Measurements from ENCODE around the gene DDX39A.

The DDX39A gene

DNA sequence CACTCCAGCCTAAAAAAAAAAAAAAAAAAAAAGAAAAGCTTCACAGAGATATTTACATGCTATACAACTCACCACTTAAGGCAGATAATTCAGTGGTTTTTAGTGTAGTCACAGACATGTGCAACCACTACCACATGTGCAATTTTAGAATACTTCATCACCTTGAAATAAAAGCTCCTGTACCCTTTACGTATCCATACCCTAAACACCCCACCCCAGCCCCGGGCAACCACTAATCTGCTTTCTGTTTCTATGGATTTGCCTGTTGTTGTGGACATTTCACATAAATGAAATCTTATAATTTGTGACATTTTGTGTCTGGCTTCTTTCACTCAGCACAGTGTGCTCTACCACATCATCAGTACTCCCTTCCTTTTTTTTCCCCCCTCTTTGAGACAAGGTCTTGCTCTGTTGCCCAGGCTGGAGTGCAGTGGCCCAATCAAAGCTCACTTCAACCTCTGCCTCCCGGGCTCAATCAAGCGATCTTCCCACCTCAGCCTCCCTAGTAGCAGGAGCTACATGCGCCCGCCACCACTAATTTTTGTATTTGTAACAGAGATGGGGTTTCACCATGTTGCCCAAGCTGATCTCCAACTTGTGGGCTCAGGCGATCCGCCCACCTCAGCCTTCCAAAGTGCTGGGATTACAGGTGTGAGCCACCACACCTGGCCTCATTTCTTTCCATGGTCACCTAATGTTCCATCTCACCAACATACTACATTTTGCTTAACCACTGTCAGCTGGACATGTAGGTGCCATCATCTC lies 4.0 kb downstream of the DDX39A start:
- Histone ChIP-seq H3K36me3 (ENCODE audit: control insufficient read depth, insufficient read depth, low read length) (peaks cover 28% of the 10 kb centered on the region), H3K27ac (ENCODE audit: insufficient read depth, low read depth, low read length, poor library complexity, severe bottlenecking) (no peak overlapping the region), H3K27me3 (ENCODE audit: control insufficient read depth, insufficient read depth, low read length, poor library complexity, severe bottlenecking) (no peaks in the 10 kb centered on the region), H3K4me3 (ENCODE audit: insufficient read depth, low read depth, low read length) (no peak overlapping the region), H3K4me1 (ENCODE audit: control insufficient read depth, insufficient read depth, low read length) (peaks cover 22% of the 10 kb centered on the region), H3K9me3 (ENCODE audit: control insufficient read depth, low read length) (no peaks in the 10 kb centered on the region)
- 95 to 96% methylated on average over 8 of the region's 8 CpGs for WGBS, 2 experiments

- no peaks in the 10 kb centered on the region for H3K27me3 ChIP-seq (ENCODE audit: control insufficient read depth, insufficient read depth, low read length, poor library complexity, severe bottlenecking)
- no peaks in the 10 kb centered on the region for H3K9me3 ChIP-seq (ENCODE audit: control insufficient read depth, low read length)
- H3K4me1 ChIP-seq (ENCODE audit: control insufficient read depth, insufficient read depth, low read length) = peaks cover 22% of the 10 kb centered on the region
- H3K36me3 ChIP-seq (ENCODE audit: control insufficient read depth, insufficient read depth, low read length) = peaks cover 41% of the 10 kb centered on the region
- no peak overlapping the region for H3K4me3 ChIP-seq (ENCODE audit: insufficient read depth, low read depth, low read length)
- WGBS, 2 experiments = 64 to 81% methylated on average over 3 of the region's 3 CpGs
- no peak overlapping the region for H3K27ac ChIP-seq (ENCODE audit: insufficient read depth, low read depth, low read length, poor library complexity, severe bottlenecking)
These were observed 5.4 kb downstream of the DDX39A start for GRCh38 chr19:14413693-14414181.

DNA sequence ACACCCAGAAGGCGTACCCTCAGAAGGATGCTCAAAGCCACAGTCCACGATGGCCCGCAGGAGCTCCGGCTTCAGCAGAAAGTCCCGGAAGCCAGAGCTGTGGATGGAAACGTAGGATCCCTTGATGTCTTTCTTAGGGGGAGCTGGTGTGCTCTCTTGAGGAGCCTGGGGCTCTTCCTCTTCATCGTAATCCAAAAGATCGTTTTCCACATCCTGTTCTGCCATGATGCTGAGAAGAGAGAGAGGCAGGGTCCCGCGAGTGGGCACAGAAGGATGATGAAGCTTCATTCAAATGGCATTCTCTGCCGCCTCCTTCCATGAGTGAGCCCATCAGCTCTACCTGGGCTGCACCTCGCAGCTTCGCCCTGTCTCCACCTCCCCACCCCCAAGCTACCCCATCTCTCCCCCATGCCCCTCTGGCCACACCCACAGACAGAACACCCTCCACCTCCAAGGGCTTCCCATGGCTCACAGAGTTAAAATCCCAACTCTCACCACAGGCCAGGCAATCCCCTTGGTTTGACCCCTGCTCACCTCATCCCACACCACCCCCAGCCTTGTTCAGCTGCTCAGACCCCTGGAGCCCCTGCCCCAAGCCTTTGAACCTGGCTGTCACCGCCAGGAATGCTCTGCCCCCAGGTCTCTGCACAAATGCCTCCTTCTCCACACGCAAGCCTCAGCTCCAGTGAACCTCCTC lies 6.0 kb downstream of the DDX39A start:
- H3K4me1 ChIP-seq (ENCODE audit: control insufficient read depth, insufficient read depth, low read length) = peaks cover 21% of the 10 kb centered on the region
- H3K36me3 ChIP-seq (ENCODE audit: control insufficient read depth, insufficient read depth, low read length) = peaks cover 47% of the 10 kb centered on the region
- no peaks in the 10 kb centered on the region for H3K27me3 ChIP-seq (ENCODE audit: control insufficient read depth, insufficient read depth, low read length, poor library complexity, severe bottlenecking)
- 94 to 96% methylated on average over 15 of the region's 15 CpGs for WGBS, 2 experiments
- H3K27ac ChIP-seq (ENCODE audit: insufficient read depth, low read depth, low read length, poor library complexity, severe bottlenecking) = no peak overlapping the region
- no peak overlapping the region for H3K4me3 ChIP-seq (ENCODE audit: insufficient read depth, low read depth, low read length)
- no peaks in the 10 kb centered on the region for H3K9me3 ChIP-seq (ENCODE audit: control insufficient read depth, low read length)

DNA sequence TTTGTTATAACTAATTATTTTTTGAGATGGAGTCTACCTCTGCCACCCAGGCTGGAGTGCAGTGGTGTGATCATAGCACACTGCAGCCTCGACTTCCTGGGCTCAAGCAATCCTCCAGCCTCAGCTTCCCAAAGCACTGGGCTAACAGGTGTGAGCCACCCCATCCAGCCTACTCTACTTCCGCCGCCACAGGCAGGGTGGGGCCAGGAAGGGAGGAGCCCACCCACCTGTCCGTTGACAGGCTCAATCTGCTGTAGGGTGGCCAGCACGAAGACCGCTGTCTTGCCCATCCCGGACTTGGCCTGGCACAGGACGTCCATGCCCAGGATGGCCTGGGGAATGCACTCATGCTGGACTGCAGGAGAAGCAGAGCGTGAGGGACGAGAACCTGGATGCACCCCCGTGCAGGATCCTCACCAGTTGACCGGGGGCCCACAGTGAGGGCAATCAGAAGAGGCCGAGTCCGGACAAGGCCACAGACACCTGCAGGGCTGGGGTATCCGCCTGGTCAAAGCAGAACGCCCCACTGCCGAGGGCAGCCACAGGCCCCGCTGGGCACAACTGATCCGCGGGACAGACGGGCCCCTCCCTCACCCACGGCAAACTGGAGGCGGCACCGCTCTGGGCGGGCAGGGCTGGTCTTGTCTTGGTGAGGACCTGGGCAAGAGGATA lies 6.7 kb downstream of the DDX39A start:
- no peaks in the 10 kb centered on the region for H3K9me3 ChIP-seq (ENCODE audit: control insufficient read depth, low read length)
- H3K36me3 ChIP-seq (ENCODE audit: control insufficient read depth, insufficient read depth, low read length) = peaks cover 52% of the 10 kb centered on the region
- H3K4me1 ChIP-seq (ENCODE audit: control insufficient read depth, insufficient read depth, low read length) = peaks cover 14% of the 10 kb centered on the region
- H3K27me3 ChIP-seq (ENCODE audit: control insufficient read depth, insufficient read depth, low read length, poor library complexity, severe bottlenecking) = no peaks in the 10 kb centered on the region
- WGBS, 2 experiments = 96% methylated on average over 25 of the region's 25 CpGs
- H3K4me3 ChIP-seq (ENCODE audit: insufficient read depth, low read depth, low read length) = no peak overlapping the region
- no peak overlapping the region for H3K27ac ChIP-seq (ENCODE audit: insufficient read depth, low read depth, low read length, poor library complexity, severe bottlenecking)

DNA sequence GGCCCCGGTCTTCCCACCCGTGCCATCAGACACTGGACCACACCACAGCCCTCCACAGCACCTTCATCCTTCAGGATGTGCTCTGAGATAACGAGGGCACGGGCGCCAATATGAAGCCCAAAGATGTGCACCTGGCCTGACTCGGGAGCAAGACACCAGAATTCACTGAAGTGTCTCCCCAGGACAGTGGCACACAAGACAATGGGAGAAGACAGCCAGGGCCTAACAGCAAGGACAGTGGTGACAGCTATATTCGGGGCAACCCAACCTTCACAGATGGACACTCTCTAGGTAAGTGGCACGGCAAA lies 7.2 kb downstream of the DDX39A start:
- Histone ChIP-seq H3K4me1 (ENCODE audit: control insufficient read depth, insufficient read depth, low read length) (peaks cover 12% of the 10 kb centered on the region), H3K27ac (ENCODE audit: insufficient read depth, low read depth, low read length, poor library complexity, severe bottlenecking) (no peak overlapping the region), H3K27me3 (ENCODE audit: control insufficient read depth, insufficient read depth, low read length, poor library complexity, severe bottlenecking) (no peaks in the 10 kb centered on the region), H3K9me3 (ENCODE audit: control insufficient read depth, low read length) (no peaks in the 10 kb centered on the region), H3K4me3 (ENCODE audit: insufficient read depth, low read depth, low read length) (no peak overlapping the region), H3K36me3 (ENCODE audit: control insufficient read depth, insufficient read depth, low read length) (peaks cover 52% of the 10 kb centered on the region)
- WGBS, 2 experiments = 95 to 96% methylated on average over 8 of the region's 8 CpGs

DNA sequence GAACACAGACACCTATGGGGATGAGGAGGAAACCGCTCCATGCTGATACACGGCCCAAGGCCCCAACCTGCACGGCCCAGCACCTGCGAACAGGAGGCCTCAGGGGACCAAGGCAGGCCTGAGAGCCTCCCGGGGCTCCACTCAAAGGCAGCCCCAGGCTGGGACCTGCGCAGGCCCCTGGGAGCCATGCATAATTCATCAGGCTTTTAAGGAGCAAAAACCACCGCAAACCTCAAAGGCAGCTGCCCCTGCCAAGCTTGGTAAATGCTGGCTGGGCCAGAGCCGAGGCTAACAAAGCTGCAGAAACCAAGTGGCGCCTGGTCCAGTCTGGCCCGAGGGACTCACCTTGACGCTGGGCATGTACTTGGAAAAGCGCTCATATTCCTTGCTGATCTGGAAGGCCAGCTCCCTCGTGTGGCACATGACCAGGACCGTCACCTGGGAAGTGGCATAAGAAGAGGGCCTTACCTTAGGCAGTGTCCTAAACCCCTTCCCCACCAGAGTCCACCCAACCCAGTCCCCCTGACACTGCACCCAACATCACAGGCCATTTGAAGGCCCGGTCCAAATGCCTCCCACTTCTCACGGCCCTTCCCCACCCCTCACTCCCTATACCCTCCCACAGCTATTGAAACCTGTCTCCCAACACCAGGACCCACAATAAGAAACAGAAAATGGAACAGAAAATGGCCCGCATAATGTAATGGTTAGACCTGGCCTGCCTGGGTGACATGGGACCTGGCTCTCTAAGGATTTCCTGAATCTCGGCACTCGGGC lies 7.8 kb downstream of the DDX39A start:
- WGBS, 2 experiments = 94 to 96% methylated on average over 19 of the region's 19 CpGs
- H3K36me3 ChIP-seq (ENCODE audit: control insufficient read depth, insufficient read depth, low read length) = peaks cover 52% of the 10 kb centered on the region

DNA sequence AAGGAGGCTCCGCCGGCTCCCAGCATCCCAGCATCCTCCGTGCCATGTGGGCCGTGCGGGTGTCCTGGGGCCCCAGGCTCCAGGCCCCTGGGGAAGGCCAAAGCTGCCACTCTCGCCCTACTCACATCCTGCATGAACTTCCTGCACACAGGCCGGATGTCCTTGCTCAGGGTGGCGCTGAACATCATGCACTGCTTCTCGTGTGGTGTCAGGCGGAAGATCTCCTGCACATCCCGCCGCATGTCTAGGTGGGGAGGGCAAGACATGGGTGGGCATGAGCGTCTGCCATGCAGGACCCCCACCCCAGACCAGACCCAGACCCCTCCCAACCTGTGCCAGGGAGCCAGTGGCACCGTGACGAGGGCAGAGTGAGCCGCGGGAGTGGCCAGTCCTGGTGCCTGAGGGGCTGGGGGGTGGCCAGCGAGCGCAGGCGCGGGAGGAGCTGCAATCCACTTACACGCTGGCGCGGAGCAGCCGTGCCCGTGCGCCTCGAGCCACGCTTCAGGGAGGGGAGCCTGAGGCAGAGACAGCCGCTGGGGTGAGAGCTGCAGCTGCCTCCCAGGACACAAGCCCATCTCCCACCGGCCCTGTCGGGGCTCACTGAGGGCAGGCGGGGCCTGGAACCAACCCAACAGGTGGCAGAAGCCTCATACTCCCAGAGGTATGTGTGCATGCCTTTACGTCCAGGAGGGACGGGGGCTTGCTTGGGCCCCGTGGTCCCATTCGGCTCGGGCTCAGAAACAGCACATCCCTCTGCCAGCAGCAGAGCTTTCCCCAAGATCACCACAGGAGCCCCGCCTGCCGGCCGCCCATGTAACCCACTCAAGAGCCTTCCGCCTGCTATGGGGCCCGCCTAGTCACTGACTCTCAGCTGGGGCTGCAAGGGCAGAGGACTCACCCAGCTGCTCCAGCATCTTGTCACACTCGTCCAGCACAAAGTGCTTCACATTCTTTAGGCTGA lies 8.8 kb downstream of the DDX39A start:
- H3K9me3 ChIP-seq (ENCODE audit: control insufficient read depth, low read length) = no peaks in the 10 kb centered on the region
- H3K27ac ChIP-seq (ENCODE audit: insufficient read depth, low read depth, low read length, poor library complexity, severe bottlenecking) = no peak overlapping the region
- H3K4me3 ChIP-seq (ENCODE audit: insufficient read depth, low read depth, low read length) = no peak overlapping the region
- H3K27me3 ChIP-seq (ENCODE audit: control insufficient read depth, insufficient read depth, low read length, poor library complexity, severe bottlenecking) = no peaks in the 10 kb centered on the region
- peaks cover 9% of the 10 kb centered on the region for H3K4me1 ChIP-seq (ENCODE audit: control insufficient read depth, insufficient read depth, low read length)
- WGBS, 2 experiments = 96% methylated on average over 44 of the region's 44 CpGs
- peaks cover 52% of the 10 kb centered on the region for H3K36me3 ChIP-seq (ENCODE audit: control insufficient read depth, insufficient read depth, low read length)

More for the DNA sequence above, 7.8 kb downstream of the DDX39A start:
- Histone ChIP-seq H3K27ac (ENCODE audit: insufficient read depth, low read depth, low read length, poor library complexity, severe bottlenecking) (no peak overlapping the region), H3K9me3 (ENCODE audit: control insufficient read depth, low read length) (no peaks in the 10 kb centered on the region), H3K4me1 (ENCODE audit: control insufficient read depth, insufficient read depth, low read length) (peaks cover 9% of the 10 kb centered on the region), H3K4me3 (ENCODE audit: insufficient read depth, low read depth, low read length) (no peak overlapping the region), H3K27me3 (ENCODE audit: control insufficient read depth, insufficient read depth, low read length, poor library complexity, severe bottlenecking) (no peaks in the 10 kb centered on the region)

DNA sequence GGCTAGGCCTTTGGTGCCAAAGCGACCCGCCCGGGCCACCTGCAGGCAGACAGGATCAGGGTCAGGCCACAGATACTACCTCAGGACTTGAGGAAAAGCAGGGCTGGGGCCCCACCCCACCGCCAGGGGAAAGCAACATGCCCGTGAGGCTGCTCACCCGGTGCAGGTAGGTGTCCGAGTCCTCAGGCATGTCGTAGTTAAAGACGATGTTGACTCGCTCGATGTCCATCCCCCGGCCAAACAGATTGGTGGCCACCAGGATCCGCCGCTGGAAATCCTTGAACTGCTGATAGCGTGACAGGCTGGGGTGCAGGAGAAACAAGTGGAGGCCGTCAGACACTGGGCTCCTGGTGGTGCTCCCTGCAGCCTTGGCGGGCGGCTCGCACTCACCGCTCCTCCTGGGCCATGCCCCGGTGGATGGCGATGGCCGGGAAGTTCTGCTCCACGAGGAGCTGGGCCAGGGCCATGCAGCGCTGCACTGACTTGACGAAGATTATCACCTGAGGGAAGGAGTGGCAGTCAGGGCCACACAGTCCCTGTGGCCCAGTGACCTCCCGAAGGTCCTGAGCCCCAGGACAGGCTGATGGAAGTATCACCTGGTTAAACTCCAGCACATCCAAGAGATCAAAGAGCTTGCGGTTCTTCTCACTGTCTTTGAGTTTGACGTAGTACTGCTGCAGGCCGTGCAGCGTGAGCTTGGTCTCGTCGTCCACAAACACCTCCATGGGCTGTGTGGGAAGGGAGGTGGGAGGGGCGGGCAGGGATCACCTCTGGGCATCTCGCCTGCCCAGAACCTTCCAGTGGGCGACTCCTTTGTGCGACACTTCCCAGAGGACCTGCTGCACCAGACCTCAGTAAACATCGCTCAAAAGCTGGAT lies 9.8 kb downstream of the DDX39A start:
- Histone ChIP-seq H3K9me3 (ENCODE audit: control insufficient read depth, low read length) (no peaks in the 10 kb centered on the region), H3K4me1 (ENCODE audit: control insufficient read depth, insufficient read depth, low read length) (peaks cover 9% of the 10 kb centered on the region), H3K27me3 (ENCODE audit: control insufficient read depth, insufficient read depth, low read length, poor library complexity, severe bottlenecking) (no peaks in the 10 kb centered on the region), H3K36me3 (ENCODE audit: control insufficient read depth, insufficient read depth, low read length) (peaks cover 52% of the 10 kb centered on the region), H3K4me3 (ENCODE audit: insufficient read depth, low read depth, low read length) (no peak overlapping the region), H3K27ac (ENCODE audit: insufficient read depth, low read depth, low read length, poor library complexity, severe bottlenecking) (no peak overlapping the region)
- WGBS, 2 experiments = 96% methylated on average over 38 of the region's 38 CpGs
